Measurements from ENCODE around the gene REV1.
"Not testable (repeated sequence)": the region's sequence is repeated elsewhere in the genome, so short reads cannot be mapped to it uniquely, and the experiment has no call there.

The REV1 gene

GRCh38 chr2:99373144-99373543 is 116.7 kb downstream of the REV1 start:
- ChIA-PET CTCF (no interaction called here), POLR2A (ENCODE audit: low non-redundant PET) (no interaction called here)
- no peak for TF ChIP-seq CTCF (conservative IDR thresholded peaks at IDR 0.05; ENCODE audit: low read depth)
- no peak for DNase-seq (ENCODE audit: low spot score)
- no peak overlapping the region for H3K27ac ChIP-seq

GRCh38 chr2:99368854-99369253 is 121.0 kb downstream of the REV1 start:
- CTCF ChIA-PET; POLR2A ChIA-PET (ENCODE audit: low non-redundant PET); DNase-seq (ENCODE audit: low spot score): not testable (repeated sequence)

GRCh38 chr2:99365661-99366060 is 124.2 kb downstream of the REV1 start:
- ChIA-PET CTCF (interaction anchor here (0.5 kb wide), 1 partner anchor 206 kb away, joined by 3 read pairs; no protein-coding TSS in a partner anchor), POLR2A (ENCODE audit: low non-redundant PET) (interaction anchor here (0.5 kb wide), 1 partner anchor 200 kb away, joined by 6 read pairs; no protein-coding TSS in a partner anchor)
- no peak for DNase-seq (ENCODE audit: low spot score)
- H3K27ac ChIP-seq = no peak overlapping the region
- no peak for TF ChIP-seq CTCF (conservative IDR thresholded peaks at IDR 0.05; ENCODE audit: low read depth)

More at GRCh38 chr2:99368854-99369253, 121.0 kb downstream of the REV1 start:
- not testable (repeated sequence) for H3K27ac ChIP-seq

GRCh38 chr2:99356853-99357252 is 133.0 kb downstream of the REV1 start:
- TF ChIP-seq CTCF (conservative IDR thresholded peaks at IDR 0.05; ENCODE audit: low read depth) = no peak
- DNase-seq (ENCODE audit: low spot score) = no peak
- ChIA-PET POLR2A (ENCODE audit: low non-redundant PET) (no interaction called here), CTCF (interaction anchor here (1.0 kb wide), 1 partner anchor 17 kb away, joined by 4 read pairs; no protein-coding TSS in a partner anchor)
- H3K27ac ChIP-seq = no peak overlapping the region

- H3K27ac ChIP-seq; DNase-seq (ENCODE audit: low spot score); POLR2A ChIA-PET (ENCODE audit: low non-redundant PET): not testable (repeated sequence)
- CTCF ChIA-PET = interaction anchor here (0.7 kb wide), 2 partner anchors 125 to 136 kb away, joined by 3 to 4 read pairs; no protein-coding TSS in a partner anchor
These were observed 135.0 kb downstream of the REV1 start for GRCh38 chr2:99354825-99355224.

GRCh38 chr2:99354070-99354469 is 135.7 kb downstream of the REV1 start:
- DNase-seq (ENCODE audit: low spot score) = no peak

More at GRCh38 chr2:99354070-99354469, 135.7 kb downstream of the REV1 start:
- POLR2A ChIA-PET (ENCODE audit: low non-redundant PET) = no interaction called here
- TF ChIP-seq CTCF (conservative IDR thresholded peaks at IDR 0.05; ENCODE audit: low read depth) = no peak
- CTCF ChIA-PET = interaction anchor here (0.7 kb wide), 1 partner anchor 137 kb away, joined by 4 read pairs; no protein-coding TSS in a partner anchor
- H3K27ac ChIP-seq = no peak overlapping the region
